Activated CD8-positive, alpha-beta memory T cell treated with anti-CD3 and anti-CD28 coated beads, Interleukin-2, amount 50 U/mL, for 24 hours (primary cell): ENCODE data around the gene CCDC117.
"Not testable (repeated sequence)": the region's sequence is repeated elsewhere in the genome, so short reads cannot be mapped to it uniquely, and the experiment has no call there.

Experiments
- DNase-seq: peaks from one replicate; pipeline ENCODE4 v3.0.0-alpha.2; 2020; ENCODE audit errors: extremely low read depth

The CCDC117 gene, protein sequence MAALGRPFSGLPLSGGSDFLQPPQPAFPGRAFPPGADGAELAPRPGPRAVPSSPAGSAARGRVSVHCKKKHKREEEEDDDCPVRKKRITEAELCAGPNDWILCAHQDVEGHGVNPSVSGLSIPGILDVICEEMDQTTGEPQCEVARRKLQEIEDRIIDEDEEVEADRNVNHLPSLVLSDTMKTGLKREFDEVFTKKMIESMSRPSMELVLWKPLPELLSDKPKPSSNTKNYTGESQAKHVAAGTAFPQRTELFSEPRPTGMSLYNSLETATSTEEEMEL

DNA sequence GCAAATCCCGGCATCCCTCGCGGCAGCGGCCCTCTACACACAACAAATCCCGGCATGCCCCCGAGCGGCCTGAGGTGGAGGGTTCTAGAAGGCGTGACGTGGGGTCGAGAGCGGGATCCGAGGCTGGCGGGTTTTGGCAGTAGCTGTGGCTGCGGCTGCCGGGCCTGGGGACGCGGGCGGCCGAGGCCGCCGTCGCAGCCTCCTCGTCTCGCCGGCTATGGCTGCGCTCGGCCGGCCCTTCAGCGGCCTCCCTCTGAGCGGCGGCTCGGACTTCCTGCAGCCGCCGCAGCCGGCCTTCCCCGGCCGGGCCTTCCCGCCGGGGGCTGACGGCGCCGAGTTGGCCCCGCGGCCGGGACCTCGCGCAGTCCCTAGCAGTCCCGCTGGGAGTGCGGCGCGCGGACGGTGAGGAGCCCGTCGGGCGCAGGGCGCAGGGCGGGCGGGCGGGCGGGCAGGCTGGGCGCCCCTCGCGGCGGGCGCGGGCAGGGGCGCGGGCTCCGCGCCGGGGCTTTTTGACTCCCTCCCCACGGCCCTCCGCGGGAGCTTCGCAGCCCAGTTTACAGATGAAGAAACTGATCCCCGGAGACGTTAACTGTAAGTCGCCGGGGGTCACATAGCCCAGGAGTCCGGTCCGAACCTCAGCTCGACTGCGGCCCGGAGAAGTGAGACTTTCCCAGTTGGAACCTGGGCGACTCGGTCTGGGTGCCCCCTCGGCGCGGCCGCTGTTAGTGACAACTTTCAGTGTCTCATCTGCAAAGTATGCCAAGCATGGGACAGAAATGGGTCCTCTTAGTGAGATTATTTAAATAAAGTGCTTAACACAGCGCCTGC lies at the start of gene CCDC117:
Gene CCDC117, plus strand, starts transcription at position 63 of the 828 bp plus-strand sequence. Its CDS starts 155 bp downstream, at position 218.
- peak; percentile 81 for DNase-seq

GRCh38 chr22:28728002-28728401 lies 44.5 kb upstream of the CCDC117 start:
- DNase-seq, result no peak

DNA sequence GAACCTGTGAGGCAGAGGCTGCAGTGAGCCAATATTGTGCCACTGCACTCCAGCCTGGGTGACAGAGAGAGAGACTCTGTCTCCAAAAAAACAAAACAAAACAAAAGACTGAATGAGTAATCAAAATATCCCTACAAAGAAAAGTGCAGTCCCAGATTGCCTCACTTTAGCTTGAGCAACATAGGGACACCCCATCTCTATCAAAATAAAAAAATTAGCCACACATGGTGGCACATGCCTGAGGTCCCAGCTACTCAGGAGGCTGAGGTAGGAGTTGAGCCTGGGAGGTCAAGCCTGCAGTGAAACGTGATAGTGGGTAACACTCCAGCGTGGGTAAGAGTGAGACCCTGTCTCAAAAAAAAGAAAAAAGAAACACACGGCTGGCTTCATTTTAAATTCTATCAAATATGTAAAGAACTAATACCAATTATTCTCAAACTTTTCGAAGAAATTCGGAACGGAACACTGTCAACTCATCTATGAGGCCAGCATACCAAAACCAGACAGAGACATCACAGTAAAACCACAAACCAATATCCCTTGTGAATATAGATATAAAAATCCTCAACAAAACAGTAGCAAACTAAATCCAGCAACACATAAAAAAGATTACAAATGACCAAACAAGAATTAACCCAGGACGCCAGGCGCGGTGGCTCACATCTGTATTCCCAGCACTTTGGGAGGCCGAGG lies 43.7 kb upstream of the CCDC117 start:
- no peak for DNase-seq

DNA sequence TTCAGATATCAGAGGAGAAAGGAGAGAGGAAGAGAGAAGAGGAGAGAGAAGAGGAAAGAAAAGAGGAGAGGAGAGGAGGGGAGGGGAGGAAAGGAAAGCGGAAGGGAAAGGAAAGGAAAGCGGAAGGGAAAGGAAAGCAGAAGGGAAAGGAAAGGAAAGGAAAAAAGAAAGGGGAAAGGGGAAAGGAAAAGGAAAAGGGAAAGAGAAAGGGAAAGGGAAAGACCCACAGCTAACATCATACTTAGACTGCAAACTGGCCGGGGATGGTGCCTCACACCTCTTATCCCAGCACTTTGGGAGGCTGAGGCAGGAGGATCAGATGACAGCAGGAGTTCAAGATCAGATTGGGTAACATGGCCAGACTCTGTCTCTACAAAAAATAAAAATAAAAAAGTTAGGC lies 42.3 kb upstream of the CCDC117 start:
- no peak for DNase-seq

- DNase-seq, result no peak
These were observed 38.1 kb upstream of the CCDC117 start for GRCh38 chr22:28734393-28734792.

GRCh38 chr22:28736301-28737155 lies 36.0 kb upstream of the CCDC117 start:
- no peak for DNase-seq

- DNase-seq, result no peak
These were observed 34.8 kb upstream of the CCDC117 start for GRCh38 chr22:28737701-28738100.

- DNase-seq, result not testable (repeated sequence)
These were observed 33.6 kb upstream of the CCDC117 start for GRCh38 chr22:28738876-28739275.

GRCh38 chr22:28741200-28741784 lies 31.2 kb upstream of the CCDC117 start:
- no peak for DNase-seq

- peak; percentile 96 for DNase-seq
These were observed 30.5 kb upstream of the CCDC117 start, which contains the start of the genes CHEK2 and HSCB for GRCh38 chr22:28741785-28742561. Gene CHEK2 (minus strand): TSS chr22:28741820. CDS start chr22:28734721, 7,099 bp downstream. Gene HSCB (plus strand): TSS chr22:28742039. CDS start chr22:28742096, 57 bp downstream.

GRCh38 chr22:28742562-28742962 lies 29.9 kb upstream of the CCDC117 start:
- DNase-seq, result no peak

DNA sequence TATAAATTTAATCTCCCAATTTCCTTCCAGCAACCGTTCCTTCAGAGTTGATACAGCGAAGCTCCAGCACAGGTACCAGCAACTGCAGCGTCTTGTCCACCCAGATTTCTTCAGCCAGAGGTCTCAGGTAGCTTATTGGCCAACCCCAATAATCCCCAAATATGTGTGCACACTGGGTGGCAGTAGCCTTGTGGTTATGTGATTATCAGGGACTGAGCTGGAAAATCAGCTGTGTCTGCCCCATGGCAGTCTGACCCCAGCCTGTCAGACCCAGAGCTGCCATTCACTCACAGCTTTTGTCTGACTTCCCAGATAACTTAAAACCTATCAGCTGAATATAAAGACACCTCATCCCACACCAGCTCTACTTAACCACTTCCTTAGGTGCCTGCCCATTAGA lies 28.6 kb upstream of the CCDC117 start:
- DNase-seq, result no peak

- DNase-seq, result no peak
These were observed 22.0 kb upstream of the CCDC117 start for GRCh38 chr22:28750471-28750881.

GRCh38 chr22:28754512-28754911 lies 18.0 kb upstream of the CCDC117 start:
- DNase-seq, result not testable (repeated sequence)

GRCh38 chr22:28759861-28760560 lies 12.5 kb upstream of the CCDC117 start:
- no peak for DNase-seq

- no peak for DNase-seq
These were observed 11.1 kb upstream of the CCDC117 start for GRCh38 chr22:28761449-28761755.

DNA sequence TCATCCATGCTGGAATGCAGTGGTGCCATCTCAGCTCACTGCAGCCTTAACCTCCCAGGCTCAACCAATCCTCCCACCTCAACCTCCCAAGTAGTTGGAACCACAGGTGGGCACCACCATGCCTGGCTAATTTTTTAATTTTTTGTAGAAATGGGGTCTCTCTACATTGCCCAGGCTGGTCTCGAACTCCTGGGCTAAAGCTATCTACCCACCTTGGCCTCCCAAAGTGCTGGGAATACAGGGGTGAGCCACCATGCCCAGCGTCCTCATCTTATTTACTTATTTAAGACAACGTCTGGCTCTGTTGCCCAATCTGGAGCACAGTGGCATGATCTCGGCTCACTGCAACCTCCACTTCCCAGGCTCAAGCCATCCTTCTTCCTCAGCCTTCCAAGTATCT lies 10.5 kb upstream of the CCDC117 start:
- DNase-seq, result not testable (repeated sequence)

DNA sequence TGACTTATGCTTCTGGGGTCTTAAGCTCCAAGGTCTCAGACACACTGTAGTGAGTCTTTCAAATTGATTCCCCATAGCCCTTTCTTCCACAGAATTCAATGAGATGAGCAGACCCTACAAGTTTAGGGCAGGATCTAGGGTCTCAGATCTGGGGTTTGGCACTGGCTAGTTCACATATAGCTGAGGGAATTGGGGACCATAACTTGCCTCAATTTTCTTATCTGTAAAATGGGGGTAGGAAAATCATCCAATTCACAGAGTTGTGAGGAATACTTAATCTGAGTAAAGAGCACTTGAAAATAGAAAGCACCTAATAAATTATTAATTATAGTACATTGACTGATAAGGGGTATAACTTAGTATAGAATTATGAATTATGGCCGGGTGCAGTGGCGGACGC lies 5.9 kb upstream of the CCDC117 start:
- DNase-seq, result no peak

- no peak for DNase-seq
These were observed 3.6 kb upstream of the CCDC117 start for GRCh38 chr22:28768701-28769393.
